ENCODE data around the gene CYP4F22. TPM values are rescaled to one million over a fixed set of nuclear protein-coding genes. Genes with fewer than 3 reads are reported as not detected.

CYP4F22 gene
- not detected for total RNA-seq (ENCODE audit: unreplicated experiment)
- long read RNA-seq: 0 reads

DNA sequence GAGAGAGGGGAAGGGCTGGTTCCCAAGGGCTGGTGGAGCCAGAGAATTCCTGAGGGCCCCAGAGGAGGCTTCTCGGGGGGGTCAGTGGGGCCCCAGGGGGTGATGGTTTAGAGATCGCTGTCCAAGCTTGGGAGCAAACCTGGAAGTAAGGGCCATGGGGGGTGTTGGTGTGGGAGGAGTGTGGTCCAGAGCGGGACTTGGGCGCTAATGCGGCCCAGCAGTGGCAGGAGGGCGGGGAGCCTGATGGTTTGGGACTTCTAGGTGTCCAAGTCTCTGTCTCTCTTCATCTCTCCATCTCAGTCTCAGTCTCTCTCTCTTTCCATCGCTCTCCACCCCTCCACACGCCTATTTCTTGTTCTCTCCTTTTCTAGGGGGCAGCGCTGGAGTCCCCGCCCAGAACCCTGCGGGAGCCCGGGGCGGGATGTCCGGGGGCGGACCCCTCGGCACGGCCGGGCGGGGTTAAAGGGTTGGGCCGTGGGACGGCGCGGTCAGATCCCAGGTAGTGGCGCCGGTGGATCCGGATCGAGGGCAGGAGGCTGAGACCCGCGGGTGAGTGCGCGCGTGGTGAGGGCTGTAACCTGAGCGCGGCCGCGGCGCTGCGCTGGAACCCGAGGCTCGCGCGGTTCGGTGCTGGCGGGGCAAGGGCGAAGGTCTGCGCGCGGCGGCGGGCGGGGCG lies at the start of gene CYP4F22:
Gene CYP4F22 (plus strand): TSS at position 491 of the 676 bp plus-strand sequence. CDS start 16,812 bp downstream, outside the sequence.
- peaks cover 8% of the 10 kb centered on the region for H3K27me3 Mint-ChIP-seq (ENCODE audit: unreplicated experiment)
- no peak for DNase-seq (ENCODE audit: low spot score)
- no peak within 1 kb of the TSS for H3K27ac Mint-ChIP-seq (ENCODE audit: unreplicated experiment)
- TF ChIP-seq, protein P1, sequence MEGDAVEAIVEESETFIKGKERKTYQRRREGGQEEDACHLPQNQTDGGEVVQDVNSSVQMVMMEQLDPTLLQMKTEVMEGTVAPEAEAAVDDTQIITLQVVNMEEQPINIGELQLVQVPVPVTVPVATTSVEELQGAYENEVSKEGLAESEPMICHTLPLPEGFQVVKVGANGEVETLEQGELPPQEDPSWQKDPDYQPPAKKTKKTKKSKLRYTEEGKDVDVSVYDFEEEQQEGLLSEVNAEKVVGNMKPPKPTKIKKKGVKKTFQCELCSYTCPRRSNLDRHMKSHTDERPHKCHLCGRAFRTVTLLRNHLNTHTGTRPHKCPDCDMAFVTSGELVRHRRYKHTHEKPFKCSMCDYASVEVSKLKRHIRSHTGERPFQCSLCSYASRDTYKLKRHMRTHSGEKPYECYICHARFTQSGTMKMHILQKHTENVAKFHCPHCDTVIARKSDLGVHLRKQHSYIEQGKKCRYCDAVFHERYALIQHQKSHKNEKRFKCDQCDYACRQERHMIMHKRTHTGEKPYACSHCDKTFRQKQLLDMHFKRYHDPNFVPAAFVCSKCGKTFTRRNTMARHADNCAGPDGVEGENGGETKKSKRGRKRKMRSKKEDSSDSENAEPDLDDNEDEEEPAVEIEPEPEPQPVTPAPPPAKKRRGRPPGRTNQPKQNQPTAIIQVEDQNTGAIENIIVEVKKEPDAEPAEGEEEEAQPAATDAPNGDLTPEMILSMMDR (IDR thresholded peaks at IDR 0.05; ENCODE audit: unreplicated experiment): no peak
- peaks cover 39% of the 10 kb centered on the region for H3K9me3 Mint-ChIP-seq (ENCODE audit: unreplicated experiment)
- H3K4me1 Mint-ChIP-seq (ENCODE audit: unreplicated experiment): no peaks in the 10 kb centered on the region
- peaks cover 10% of the 10 kb centered on the region for H3K36me3 Mint-ChIP-seq (ENCODE audit: low read depth, unreplicated experiment)
- peak within 1 kb of the TSS; percentile 62 for H3K4me3 Mint-ChIP-seq (ENCODE audit: unreplicated experiment)

DNA sequence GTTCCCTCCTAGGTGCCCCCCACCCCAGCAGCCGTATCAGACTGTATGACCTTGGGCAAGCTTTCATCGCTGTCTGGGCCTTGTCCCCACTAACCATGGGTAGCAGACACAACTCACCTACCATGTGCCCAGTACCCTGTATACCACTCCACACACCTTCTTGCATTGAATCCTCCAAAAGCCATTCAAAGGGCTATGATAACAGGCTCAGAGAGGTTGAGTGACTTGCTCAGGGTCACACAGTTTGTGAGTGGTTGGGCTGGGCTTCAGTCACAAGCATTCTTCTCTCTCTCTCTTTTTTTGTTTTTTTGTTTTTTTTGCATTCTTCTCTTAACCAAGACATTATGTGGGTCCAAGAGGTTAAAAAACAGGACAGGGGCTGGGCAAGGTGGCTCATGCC lies 46.6 kb upstream of the CYP4F22 start:
- no peak overlapping the region for H3K27ac Mint-ChIP-seq (ENCODE audit: unreplicated experiment)
- H3K36me3 Mint-ChIP-seq (ENCODE audit: low read depth, unreplicated experiment): no peaks in the 10 kb centered on the region
- H3K9me3 Mint-ChIP-seq (ENCODE audit: unreplicated experiment): no peaks in the 10 kb centered on the region
- no peaks in the 10 kb centered on the region for H3K4me1 Mint-ChIP-seq (ENCODE audit: unreplicated experiment)
- peaks cover 16% of the 10 kb centered on the region for H3K27me3 Mint-ChIP-seq (ENCODE audit: unreplicated experiment)
- H3K4me3 Mint-ChIP-seq (ENCODE audit: unreplicated experiment): no peak overlapping the region
- no peak for DNase-seq (ENCODE audit: low spot score)
- TF ChIP-seq, protein P1 (IDR thresholded peaks at IDR 0.05; ENCODE audit: unreplicated experiment): no peak

DNA sequence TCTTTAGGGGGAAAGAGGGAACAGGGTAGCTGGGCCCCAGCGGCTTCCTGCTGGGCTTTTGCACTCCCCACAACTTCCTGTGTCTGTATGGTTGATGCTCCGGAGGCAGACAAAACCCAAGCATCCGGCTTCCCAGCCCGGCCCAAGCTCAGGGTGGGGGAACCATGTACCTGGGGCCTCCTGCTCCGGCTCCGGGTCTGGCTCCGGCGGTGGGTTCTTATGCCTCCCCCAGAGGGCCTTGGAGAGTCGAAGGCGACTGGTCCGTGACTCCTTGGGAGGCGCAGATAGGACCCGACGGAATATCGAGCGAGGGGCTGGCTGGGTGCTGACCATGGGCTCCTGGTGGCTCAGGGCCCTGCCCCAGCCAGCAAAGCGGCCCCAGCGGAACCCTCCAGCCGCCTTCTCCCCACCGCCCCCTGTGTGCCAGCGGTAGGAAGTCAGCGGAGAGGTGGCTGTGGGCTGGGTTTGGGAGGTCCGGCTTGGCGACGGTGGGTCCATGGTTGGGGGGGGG lies 44.4 kb upstream of the CYP4F22 start:
- H3K27ac Mint-ChIP-seq (ENCODE audit: unreplicated experiment): no peak overlapping the region
- H3K4me1 Mint-ChIP-seq (ENCODE audit: unreplicated experiment): peaks cover under 1% of the 10 kb centered on the region
- H3K36me3 Mint-ChIP-seq (ENCODE audit: low read depth, unreplicated experiment): peaks cover 6% of the 10 kb centered on the region
- H3K27me3 Mint-ChIP-seq (ENCODE audit: unreplicated experiment): peaks cover 16% of the 10 kb centered on the region
- no peak for DNase-seq (ENCODE audit: low spot score)
- TF ChIP-seq, protein P1 (IDR thresholded peaks at IDR 0.05; ENCODE audit: unreplicated experiment): no peak
- H3K4me3 Mint-ChIP-seq (ENCODE audit: unreplicated experiment): no peak overlapping the region
- peaks cover 4% of the 10 kb centered on the region for H3K9me3 Mint-ChIP-seq (ENCODE audit: unreplicated experiment)

DNA sequence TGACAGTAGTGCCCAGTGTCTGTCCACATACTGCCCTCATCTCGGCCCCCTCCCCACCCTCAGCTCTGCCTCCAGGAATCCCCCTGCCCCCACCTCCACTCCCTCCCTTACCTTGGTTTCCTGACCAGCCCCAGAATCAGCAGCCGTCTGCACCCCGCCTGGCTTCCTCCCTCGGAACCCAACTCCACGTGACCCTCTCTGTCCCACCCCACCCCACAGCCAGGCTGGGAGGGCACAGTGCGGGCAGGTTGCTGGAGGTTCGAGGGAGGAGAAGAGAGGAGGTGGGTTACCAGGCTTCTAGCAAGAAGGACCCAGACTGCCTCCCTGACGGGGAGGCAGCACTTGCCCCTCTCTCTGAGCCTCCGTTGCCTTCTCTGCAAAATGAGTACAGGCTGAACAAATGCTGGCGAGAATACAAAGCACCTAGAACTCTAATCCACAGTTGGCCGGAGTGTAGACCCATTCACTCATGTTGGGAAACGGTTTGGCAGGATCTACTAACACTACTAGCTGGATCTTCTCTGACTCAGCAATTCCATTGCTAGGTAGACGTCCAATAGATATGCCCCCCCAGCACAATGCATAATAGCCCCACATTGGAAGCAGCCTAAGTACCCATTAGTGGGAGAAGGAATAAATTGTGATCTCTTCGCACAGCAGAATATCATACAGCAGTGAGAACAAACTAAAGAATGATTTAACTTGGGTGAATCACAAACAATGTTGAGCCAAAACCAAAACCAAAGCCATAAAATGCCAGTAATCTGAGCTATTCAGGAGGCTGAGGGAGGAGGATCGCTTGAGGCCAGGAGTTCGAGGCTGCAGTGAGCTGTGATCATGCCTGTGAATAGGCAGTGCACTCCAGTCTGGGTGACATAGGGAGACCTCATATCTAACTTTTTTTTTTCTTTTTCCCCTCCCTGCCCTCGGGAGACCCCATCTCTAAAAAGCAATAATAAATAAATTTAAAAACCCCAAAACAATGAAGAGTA lies 43.6 kb upstream of the CYP4F22 start, which contains the start of gene RASAL3:
Gene RASAL3 (minus strand): TSS at position 151 of the 992 bp plus-strand sequence. CDS start 186 bp downstream, outside the sequence.
- no peak for DNase-seq (ENCODE audit: low spot score)
- Mint-ChIP-seq H3K27me3 (ENCODE audit: unreplicated experiment) (peaks cover 16% of the 10 kb centered on the region), H3K9me3 (ENCODE audit: unreplicated experiment) (peaks cover 10% of the 10 kb centered on the region), H3K4me1 (ENCODE audit: unreplicated experiment) (peaks cover 5% of the 10 kb centered on the region), H3K27ac (ENCODE audit: unreplicated experiment) (no peak within 1 kb of the TSS), H3K4me3 (ENCODE audit: unreplicated experiment) (peak within 1 kb of the TSS; percentile 21), H3K36me3 (ENCODE audit: low read depth, unreplicated experiment) (peaks cover 7% of the 10 kb centered on the region)
- TF ChIP-seq, protein P1 (IDR thresholded peaks at IDR 0.05; ENCODE audit: unreplicated experiment): no peak

Data from endothelial cell (in vitro differentiated cells).